Vagina (tissue), 2 donors: ENCODE measurements around the gene DDC.

ENCODE experiments used
- CTCF ChIP-seq, 3 experiments: fragments of 450-650 bp in 2 of 3; fragments of 200-600 bp in 1 of 3; sonication (generic) in 1 of 3; IDR thresholded peaks; one replicate each; pipeline ENCODE4 v1.5.1; 2017 to 2019; ENCODE audit warnings: antibody characterized with exemption in 3 of 3, mild to moderate bottlenecking in 2 of 3, moderate library complexity in 2 of 3
- POLR2A ChIP-seq, 2 donors: fragments of 450-650 bp; IDR thresholded peaks; one replicate each; pipeline ENCODE4 v1.6.1; 2017; ENCODE audit warnings: antibody characterized with exemption in 2 of 2, mild to moderate bottlenecking in 2 of 2, moderate library complexity in 2 of 2
- POLR2AphosphoS5 ChIP-seq, 2 donors: sonication (generic); formaldehyde crosslinking; IDR thresholded peaks; one replicate each; pipeline ENCODE4 v1.9.0; 2017; ENCODE audit warnings: antibody characterized with exemption in 2 of 2, mild to moderate bottlenecking in 2 of 2, low read depth in 1 of 2; ENCODE audit not compliant: insufficient read depth in 1 of 2

- peak; percentile 44 to 60 (median 53) for TF ChIP-seq CTCF (IDR thresholded peaks at IDR 0.05)
- no peak for TF ChIP-seq POLR2A (IDR thresholded peaks at IDR 0.05)
- TF ChIP-seq POLR2AphosphoS5 (IDR thresholded peaks at IDR 0.05; ENCODE audit: insufficient read depth in 1 of 2, low read depth in 1 of 2), result no peak
Measured at GRCh38 chr7:50418086-50418515, 147.1 kb downstream of the DDC start.
